ENCODE measurements around the gene INAFM1. TPM values are rescaled to one million over a fixed set of nuclear protein-coding genes. Genes with fewer than 3 reads are reported as not detected.
"Not testable (repeated sequence)": the region's sequence is repeated elsewhere in the genome, so short reads cannot be mapped to it uniquely, and the experiment has no call there.

Gene INAFM1
- total RNA-seq, 3 donors from 2014 or later (not counting 1 experiment from before 2014, with no cell fraction given): 9.1 to 10.3 (median 9.5) TPM

GRCh38 chr19:47243776-47244547, 30.7 kb upstream of the INAFM1 start:
- peaks cover 14% of the 10 kb centered on the region for H3K27me3 ChIP-seq (ENCODE audit: control insufficient read depth, insufficient read depth, low read length)
- DNase-seq (peak; percentile 90 to 94), ATAC-seq (peak; percentile 60 to 88 (median 73))
- H3K27me3 Mint-ChIP-seq (ENCODE audit: low read depth in 2 of 2): peaks cover 0 to 12% of the 10 kb centered on the region in 2 donors
- no peaks in the 10 kb centered on the region for H3K9me3 ChIP-seq (ENCODE audit: control insufficient read depth, insufficient read depth, low read length)
- peak overlapping the region; percentile 1 for H3K4me3 ChIP-seq (ENCODE audit: low read length)
- peak overlapping the region; percentile 80 for H3K4me3 Mint-ChIP-seq
- H3K27ac ChIP-seq (ENCODE audit: low read length): peak overlapping the region; percentile 60
- no peak overlapping the region for H3K27ac Mint-ChIP-seq
- peaks cover 3 to 8% of the 10 kb centered on the region in 2 donors for H3K4me1 Mint-ChIP-seq
- no peaks in the 10 kb centered on the region for H3K36me3 ChIP-seq (ENCODE audit: control insufficient read depth, insufficient read depth, low read length)
- peak; percentile 97 for TF ChIP-seq CTCF (IDR thresholded peaks at IDR 0.05)
- H3K36me3 Mint-ChIP-seq: no peaks in the 10 kb centered on the region
- WGBS (ENCODE audit: insufficient coverage): 2% methylated on average over 46 of the region's 46 CpGs
- intact Hi-C loops (cut with micrococcal nuclease): loop anchor here (1.0 kb wide), 1 partner anchor 34 kb away; no protein-coding TSS in a partner anchor
- H3K4me1 ChIP-seq (ENCODE audit: control insufficient read depth, insufficient read depth, low read length): peaks cover 50% of the 10 kb centered on the region
- H3K9me3 Mint-ChIP-seq: no peaks in the 10 kb centered on the region

- no peaks in the 10 kb centered on the region for H3K36me3 ChIP-seq (ENCODE audit: control insufficient read depth, insufficient read depth, low read length)
- no peak overlapping the region for H3K4me3 ChIP-seq (ENCODE audit: low read length)
- H3K36me3 Mint-ChIP-seq: no peaks in the 10 kb centered on the region
- intact Hi-C loops (cut with micrococcal nuclease): loop anchor here (1.0 kb wide), 1 partner anchor 98 kb away; no protein-coding TSS in a partner anchor
- H3K4me3 Mint-ChIP-seq: peak overlapping the region; percentile 10
- H3K9me3 Mint-ChIP-seq: no peaks in the 10 kb centered on the region
- H3K9me3 ChIP-seq (ENCODE audit: control insufficient read depth, insufficient read depth, low read length): no peaks in the 10 kb centered on the region
- H3K4me1 Mint-ChIP-seq: peaks cover 0 to 5% of the 10 kb centered on the region in 2 donors
- peak overlapping the region in 1 of 2 donors; percentile 49 for H3K27ac Mint-ChIP-seq
- DNase-seq (peak; percentile 81 to 87), ATAC-seq (peak in 1 of 3 donors; percentile 21)
- no peak overlapping the region for H3K27ac ChIP-seq (ENCODE audit: low read length)
- WGBS (ENCODE audit: insufficient coverage): 38% methylated on average over 22 of the region's 25 CpGs
- H3K27me3 Mint-ChIP-seq (ENCODE audit: low read depth in 2 of 2): peaks cover 0 to 9% of the 10 kb centered on the region in 2 donors
- peaks cover 26% of the 10 kb centered on the region for H3K4me1 ChIP-seq (ENCODE audit: control insufficient read depth, insufficient read depth, low read length)
- peak; percentile 96 for TF ChIP-seq CTCF (IDR thresholded peaks at IDR 0.05)
- no peaks in the 10 kb centered on the region for H3K27me3 ChIP-seq (ENCODE audit: control insufficient read depth, insufficient read depth, low read length)
Observed at GRCh38 chr19:47247308-47247990, 27.2 kb upstream of the INAFM1 start.

GRCh38 chr19:47253016-47253415, 21.7 kb upstream of the INAFM1 start:
- H3K27me3 Mint-ChIP-seq (ENCODE audit: low read depth in 2 of 2); H3K4me3 ChIP-seq (ENCODE audit: low read length); H3K27ac ChIP-seq (ENCODE audit: low read length); H3K4me3 Mint-ChIP-seq; ATAC-seq; H3K9me3 ChIP-seq (ENCODE audit: control insufficient read depth, insufficient read depth, low read length); intact Hi-C loops (cut with micrococcal nuclease); H3K27ac Mint-ChIP-seq; H3K36me3 Mint-ChIP-seq; H3K27me3 ChIP-seq (ENCODE audit: control insufficient read depth, insufficient read depth, low read length); H3K9me3 Mint-ChIP-seq; H3K36me3 ChIP-seq (ENCODE audit: control insufficient read depth, insufficient read depth, low read length); DNase-seq: not testable (repeated sequence)
- H3K4me1 ChIP-seq (ENCODE audit: control insufficient read depth, insufficient read depth, low read length): peaks cover 17% of the 10 kb centered on the region
- H3K4me1 Mint-ChIP-seq: peaks cover 17 to 21% of the 10 kb centered on the region in 2 donors
- 82% methylated on average over 5 of the region's 8 CpGs for WGBS (ENCODE audit: insufficient coverage)

- no peaks in the 10 kb centered on the region for H3K36me3 ChIP-seq (ENCODE audit: control insufficient read depth, insufficient read depth, low read length)
- H3K27ac ChIP-seq (ENCODE audit: low read length): no peak overlapping the region
- no peaks in the 10 kb centered on the region for H3K9me3 ChIP-seq (ENCODE audit: control insufficient read depth, insufficient read depth, low read length)
- H3K4me3 Mint-ChIP-seq: no peak overlapping the region
- DNase-seq (no peak), ATAC-seq (no peak)
- WGBS (ENCODE audit: insufficient coverage): 93% methylated on average over 3 of the region's 3 CpGs
- no peaks in the 10 kb centered on the region for H3K36me3 Mint-ChIP-seq
- H3K4me1 Mint-ChIP-seq: peaks cover 20 to 24% of the 10 kb centered on the region in 2 donors
- H3K4me1 ChIP-seq (ENCODE audit: control insufficient read depth, insufficient read depth, low read length): peaks cover 22% of the 10 kb centered on the region
- intact Hi-C loops (cut with micrococcal nuclease): no loop called here
- no peaks in the 10 kb centered on the region for H3K27me3 Mint-ChIP-seq (ENCODE audit: low read depth in 2 of 2)
- peak overlapping the region in 1 of 2 donors; percentile 42 for H3K27ac Mint-ChIP-seq
- H3K27me3 ChIP-seq (ENCODE audit: control insufficient read depth, insufficient read depth, low read length): no peaks in the 10 kb centered on the region
- no peak overlapping the region for H3K4me3 ChIP-seq (ENCODE audit: low read length)
- no peaks in the 10 kb centered on the region for H3K9me3 Mint-ChIP-seq
- no peak for TF ChIP-seq CTCF (IDR thresholded peaks at IDR 0.05)
Observed at GRCh38 chr19:47253467-47253881, 21.2 kb upstream of the INAFM1 start.
